K562 (cell line): ENCODE data around the gene ZDHHC8. TPM values are rescaled to one million over a fixed set of nuclear protein-coding genes. Genes with fewer than 3 reads are reported as not detected.
A peak's percentile ranks its signal among the peaks of the same experiment; 100 is the strongest.

Experiments
- BRCA1 ChIP-seq, 2 experiments: fragments of 450-650 bp in 1 of 2; sonication (generic) in 1 of 2; formaldehyde crosslinking in 1 of 2; IDR thresholded peaks; 2 replicates each; pipeline versions ENCODE4 v1.5.0 to v1.6.1; 2017 to 2020; ENCODE audit warnings: mild to moderate bottlenecking in 1 of 2, missing genetic modification reagents in 1 of 2
- FOXM1 ChIP-seq, 2 experiments: fragments of 450-650 bp in 1 of 2; sonication (generic) in 1 of 2; formaldehyde crosslinking in 1 of 2; IDR thresholded peaks; 2 replicates each; pipeline versions ENCODE4 v1.6.1 to v1.9.0; 2017 to 2022; ENCODE audit warnings: low read depth in 2 of 2, mild to moderate bottlenecking in 2 of 2, missing genetic modification reagents in 1 of 2, moderate library complexity in 1 of 2
- HNRNPLL ChIP-seq: fragments of 200-400 bp; formaldehyde crosslinking; IDR thresholded peaks from 2 replicates; pipeline ENCODE4 v1.6.1; 2017; ENCODE audit warnings: low read length, low read depth, mild to moderate bottlenecking; ENCODE audit not compliant: poor library complexity, severe bottlenecking
- IFI16 ChIP-seq: fragments of 250-450 bp; sonication (Bioruptor Pico); IDR thresholded peaks from 2 replicates; pipeline ENCODE4 v2.1.2; 2022; ENCODE audit warnings: mild to moderate bottlenecking, inconsistent platforms
- KAT2B ChIP-seq: IDR thresholded peaks from one replicate; pipeline ENCODE4 v1.6.1; 2012; ENCODE audit warnings: low read depth, mild to moderate bottlenecking, control low read depth, inconsistent platforms, low read length, moderate library complexity
- KHSRP ChIP-seq: fragments of 450-650 bp; IDR thresholded peaks from 2 replicates; pipeline ENCODE4 v1.6.1; 2017
- NFRKB ChIP-seq: fragments of 450-650 bp; IDR thresholded peaks from 2 replicates; pipeline ENCODE4 v1.6.1; 2016; ENCODE audit warnings: low read depth
- NR1H2 ChIP-seq: sonication (generic); formaldehyde crosslinking; IDR thresholded peaks from 2 replicates; pipeline ENCODE4 v1.4.0; 2020; ENCODE audit warnings: mild to moderate bottlenecking, missing genetic modification reagents
- RBM14 ChIP-seq: fragments of 200-400 bp; formaldehyde crosslinking; IDR thresholded peaks from 2 replicates; pipeline ENCODE4 v1.6.1; 2018; ENCODE audit warnings: low read depth, mild to moderate bottlenecking, low read length, moderate library complexity, borderline replicate concordance; ENCODE audit not compliant: insufficient read depth
- STAG1 ChIP-seq: sonication (generic); formaldehyde crosslinking; IDR thresholded peaks from 2 replicates; pipeline ENCODE4 v1.5.0; 2020; ENCODE audit warnings: missing genetic modification reagents, borderline replicate concordance
- TEAD4 ChIP-seq, 2 experiments: sonication (generic) in 1 of 2; formaldehyde crosslinking in 1 of 2; IDR thresholded peaks; 2 replicates each; pipeline versions ENCODE4 v1.6.1 to v1.8.0; 2012 to 2022; ENCODE audit warnings: borderline replicate concordance in 1 of 2, inconsistent platforms in 1 of 2, low read length in 1 of 2, mild to moderate bottlenecking in 1 of 2, missing genetic modification reagents in 1 of 2
- TSC22D4 ChIP-seq: fragments of 450-650 bp; IDR thresholded peaks from 2 replicates; pipeline ENCODE4 v1.6.1; 2016; ENCODE audit warnings: missing genetic modification characterization, missing biosample characterization, control low read depth
- U2AF1 ChIP-seq: fragments of 200-400 bp; formaldehyde crosslinking; optimal IDR thresholded peaks from 2 replicates; pipeline ENCODE3; 2017; ENCODE audit warnings: mild to moderate bottlenecking, low read depth, low read length, moderate library complexity
- ZFP1 ChIP-seq: fragments of 450-650 bp; formaldehyde crosslinking; IDR thresholded peaks from 2 replicates; pipeline ENCODE4 v1.4.0; 2020; ENCODE audit warnings: mild to moderate bottlenecking, mixed read lengths
- ZNF778 ChIP-seq: fragments of 450-650 bp; formaldehyde crosslinking; IDR thresholded peaks from 2 replicates; pipeline ENCODE4 v1.4.0; 2020; ENCODE audit warnings: mild to moderate bottlenecking, moderate library complexity
- ZSCAN29 ChIP-seq: fragments of 450-650 bp; IDR thresholded peaks from 2 replicates; pipeline ENCODE4 v1.6.1; 2017
- polyA plus RNA-seq, 8 experiments: library from polyadenylated mRNA; depleted of rRNA in 4 of 8; stranded (reverse) in 5 of 8; unstranded in 3 of 8; fragments of >200 nt; fragmentation: Nextera tagmentation in 2 of 8; fragmentation: Illumina TruSeq in 1 of 8; extraction: Ambion mirVana in 2 of 8; extraction: Trizol in 1 of 8; gene quantifications; 2 replicates each; pipeline versions ENCODE4 v1.2.1 to v1.2.3, GENCODE V29; 2011 to 2014; ENCODE audit warnings: inconsistent platforms in 1 of 8, missing spikeins in 1 of 8
- total RNA-seq, 7 experiments: library from RNA; depleted of rRNA in 6 of 7; stranded (reverse); fragments of >200 nt in 6 of 7; fragmentation: Illumina TruSeq in 2 of 7; extraction: Trizol in 2 of 7; gene quantifications; 2 replicates each; pipeline versions ENCODE4 v1.2.1 to v1.2.3, GENCODE V29; 2011 to 2021; ENCODE audit warnings: low replicate concordance in 1 of 7
- TF ChIP-seq, protein P1 (sequence below): sonication (generic); formaldehyde crosslinking; IDR thresholded peaks from 2 replicates; pipeline ENCODE4 v1.9.0; 2022; ENCODE audit warnings: mild to moderate bottlenecking, missing genetic modification reagents

Gene ZDHHC8
- total and polyA plus RNA-seq, 9 of the 15 experiments (the other 6 are each of a cell fraction or from before 2014, with no cell fraction given) = 0.04 to 109 (median 16.4) TPM

DNA sequence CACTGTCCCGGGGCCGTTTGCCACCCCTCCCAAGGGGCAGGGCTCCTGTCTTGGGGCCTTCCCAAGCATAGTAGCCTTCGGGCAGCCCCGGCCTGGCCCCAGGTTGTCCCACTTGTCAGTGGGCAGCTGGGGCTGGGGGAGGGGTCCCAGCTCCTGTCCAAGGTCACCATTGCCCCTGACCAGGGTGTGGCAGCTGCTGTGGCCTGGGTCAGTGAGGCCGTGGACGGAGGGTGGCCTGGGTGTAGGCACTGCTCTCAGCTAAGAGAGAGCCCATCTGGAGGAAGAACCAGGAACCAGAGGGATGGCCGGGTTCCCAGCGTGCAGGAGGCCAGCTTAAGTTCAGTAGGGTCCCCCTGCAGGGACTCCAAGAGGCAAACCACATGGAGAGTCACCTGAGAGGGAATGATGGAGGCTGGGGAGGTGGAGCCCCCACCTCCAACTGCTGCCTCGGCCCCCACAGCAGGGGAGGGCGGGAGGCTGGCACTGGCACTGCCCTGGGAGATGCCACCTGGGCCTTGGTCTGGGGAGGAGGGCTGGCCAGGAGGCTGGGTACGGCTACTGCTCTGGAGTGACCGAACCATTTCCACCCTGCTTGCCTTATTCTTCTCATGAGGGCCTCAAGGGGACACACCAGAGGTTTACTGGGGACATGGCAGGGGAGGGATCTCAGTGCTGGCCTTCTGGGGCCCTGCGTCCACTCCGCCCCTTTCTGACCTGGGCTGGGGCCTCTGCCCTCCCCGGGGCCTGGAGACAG lies 26.0 kb downstream of the ZDHHC8 start (continued):
- TF ChIP-seq ZSCAN29 = no peak
- TF ChIP-seq, protein P1, sequence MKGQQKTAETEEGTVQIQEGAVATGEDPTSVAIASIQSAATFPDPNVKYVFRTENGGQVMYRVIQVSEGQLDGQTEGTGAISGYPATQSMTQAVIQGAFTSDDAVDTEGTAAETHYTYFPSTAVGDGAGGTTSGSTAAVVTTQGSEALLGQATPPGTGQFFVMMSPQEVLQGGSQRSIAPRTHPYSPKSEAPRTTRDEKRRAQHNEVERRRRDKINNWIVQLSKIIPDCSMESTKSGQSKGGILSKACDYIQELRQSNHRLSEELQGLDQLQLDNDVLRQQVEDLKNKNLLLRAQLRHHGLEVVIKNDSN (CRISPR knock-in tag) = no peak
- no peak for TF ChIP-seq FOXM1 (IDR thresholded peaks at IDR 0.05; ENCODE audit: low read depth)
- peak; percentile 81; the same call in 1 of the 2 replicates for TF ChIP-seq FOXM1 (CRISPR knock-in tag; IDR thresholded peaks at IDR 0.05; ENCODE audit: low read depth)
- TF ChIP-seq STAG1 (CRISPR knock-in tag) = peak; percentile 46; the same call in 1 of the 2 replicates
- no peak for TF ChIP-seq IFI16 (CRISPR knock-in tag)
- no peak for TF ChIP-seq ZNF778 (CRISPR knock-in tag)
- TF ChIP-seq KAT2B = no peak
- TF ChIP-seq TSC22D4 (tag) = no peak
- no peak for TF ChIP-seq BRCA1 (IDR thresholded peaks at IDR 0.05)
- 0 out of 2 replicates have a peak, but pooled peaks have one; percentile 11 for TF ChIP-seq BRCA1 (CRISPR knock-in tag; IDR thresholded peaks at IDR 0.05)
- no peak for TF ChIP-seq NFRKB
- no peak for TF ChIP-seq RBM14
- TF ChIP-seq U2AF1 = no peak
- no peak for TF ChIP-seq KHSRP
- TF ChIP-seq ZFP1 (CRISPR knock-in tag) = no peak
- no peak for TF ChIP-seq NR1H2 (CRISPR knock-in tag)
- TF ChIP-seq TEAD4 (IDR thresholded peaks at IDR 0.05; ENCODE audit: low read length) = no peak
- peak; percentile 71 for TF ChIP-seq TEAD4 (CRISPR knock-in tag; IDR thresholded peaks at IDR 0.05; ENCODE audit: borderline replicate concordance)
- peak; percentile 6 for TF ChIP-seq HNRNPLL
